ENCODE data around the gene ARFGAP3. TPM values are rescaled to one million over a fixed set of nuclear protein-coding genes. Genes with fewer than 3 reads are reported as not detected.

Gene ARFGAP3
- polyA plus RNA-seq, 1 experiment = 79.5 TPM

DNA sequence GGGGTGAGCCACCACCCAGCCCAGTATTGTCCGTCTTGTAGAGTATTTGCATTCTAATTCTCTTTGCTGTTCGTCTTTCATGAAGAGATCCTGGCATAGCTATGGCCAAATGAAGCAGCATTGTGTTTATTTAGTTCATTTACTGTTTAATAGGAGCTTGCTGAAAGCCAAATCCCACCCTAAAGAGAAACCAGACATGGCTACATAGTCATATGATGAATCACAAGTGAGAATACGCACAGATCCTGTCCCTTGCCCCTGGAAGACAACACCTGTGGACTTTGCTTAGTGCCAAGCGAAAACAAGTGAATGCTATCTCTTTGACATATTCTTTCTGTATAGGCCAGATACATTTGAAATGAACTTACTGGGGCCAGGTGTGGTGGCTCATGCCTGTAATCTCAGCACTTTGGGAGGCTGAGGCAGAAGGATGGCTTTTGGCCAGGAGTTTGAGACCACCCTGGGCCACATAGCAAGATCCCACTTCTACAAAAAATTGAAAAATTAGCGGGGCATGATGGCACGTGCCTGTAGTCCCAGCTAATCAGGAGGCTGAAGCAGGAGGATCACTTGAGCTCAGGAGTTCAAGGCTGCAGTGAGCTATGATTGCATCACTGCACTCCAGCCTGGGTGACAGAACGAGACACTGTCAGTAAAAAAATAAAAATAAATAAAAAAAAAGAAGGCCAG lies 5.1 kb upstream of the ARFGAP3 start:
- Histone ChIP-seq H3K36me3 (ENCODE audit: control insufficient read depth, insufficient read depth, low read length) (no peaks in the 10 kb centered on the region), H3K27me3 (ENCODE audit: control insufficient read depth, insufficient read depth, low read length) (no peaks in the 10 kb centered on the region), H3K4me3 (ENCODE audit: low read depth, low read length) (no peak overlapping the region)
- ChIA-PET POLR2A (no interaction called here), CTCF (interaction anchor here (0.9 kb wide), 1 partner anchor 42 kb away, joined by 3 read pairs; no protein-coding TSS in a partner anchor)
- TF ChIP-seq, protein P1, sequence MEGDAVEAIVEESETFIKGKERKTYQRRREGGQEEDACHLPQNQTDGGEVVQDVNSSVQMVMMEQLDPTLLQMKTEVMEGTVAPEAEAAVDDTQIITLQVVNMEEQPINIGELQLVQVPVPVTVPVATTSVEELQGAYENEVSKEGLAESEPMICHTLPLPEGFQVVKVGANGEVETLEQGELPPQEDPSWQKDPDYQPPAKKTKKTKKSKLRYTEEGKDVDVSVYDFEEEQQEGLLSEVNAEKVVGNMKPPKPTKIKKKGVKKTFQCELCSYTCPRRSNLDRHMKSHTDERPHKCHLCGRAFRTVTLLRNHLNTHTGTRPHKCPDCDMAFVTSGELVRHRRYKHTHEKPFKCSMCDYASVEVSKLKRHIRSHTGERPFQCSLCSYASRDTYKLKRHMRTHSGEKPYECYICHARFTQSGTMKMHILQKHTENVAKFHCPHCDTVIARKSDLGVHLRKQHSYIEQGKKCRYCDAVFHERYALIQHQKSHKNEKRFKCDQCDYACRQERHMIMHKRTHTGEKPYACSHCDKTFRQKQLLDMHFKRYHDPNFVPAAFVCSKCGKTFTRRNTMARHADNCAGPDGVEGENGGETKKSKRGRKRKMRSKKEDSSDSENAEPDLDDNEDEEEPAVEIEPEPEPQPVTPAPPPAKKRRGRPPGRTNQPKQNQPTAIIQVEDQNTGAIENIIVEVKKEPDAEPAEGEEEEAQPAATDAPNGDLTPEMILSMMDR (IDR thresholded peaks at IDR 0.05; ENCODE audit: insufficient read depth, low read depth, low read length) = no peak
- no peak for DNase-seq (ENCODE audit: low read depth)

DNA sequence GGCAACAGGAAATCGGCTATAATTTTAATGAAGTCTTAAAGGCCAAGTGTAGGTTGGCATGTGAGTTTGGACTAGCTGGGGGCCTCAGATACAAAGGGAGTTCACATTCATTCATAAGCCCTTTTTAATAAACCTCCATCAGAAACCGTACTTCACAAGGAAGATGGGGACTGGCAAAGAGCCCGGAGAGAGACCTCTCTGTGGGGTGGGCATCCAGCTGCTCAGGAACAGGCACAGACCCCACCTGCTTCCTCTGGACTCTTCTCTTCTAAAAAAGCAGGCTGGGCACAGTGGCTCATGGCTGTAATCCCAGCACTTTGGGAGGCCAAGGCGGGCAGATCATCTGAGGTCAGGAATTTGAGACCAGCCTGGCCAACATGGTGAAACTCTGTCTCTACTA lies 3.9 kb upstream of the ARFGAP3 start:
- CTCF ChIA-PET = no interaction called here
- H3K27me3 ChIP-seq (ENCODE audit: control insufficient read depth, insufficient read depth, low read length) = no peaks in the 10 kb centered on the region
- no peaks in the 10 kb centered on the region for H3K36me3 ChIP-seq (ENCODE audit: control insufficient read depth, insufficient read depth, low read length)
- TF ChIP-seq, protein P1 (IDR thresholded peaks at IDR 0.05; ENCODE audit: insufficient read depth, low read depth, low read length) = no peak
- POLR2A ChIA-PET = interaction anchor here (0.5 kb wide), 1 partner anchor 68 kb away, joined by 4 read pairs; no protein-coding TSS in a partner anchor
- no peak for DNase-seq (ENCODE audit: low read depth)
- H3K4me3 ChIP-seq (ENCODE audit: low read depth, low read length) = no peak overlapping the region

DNA sequence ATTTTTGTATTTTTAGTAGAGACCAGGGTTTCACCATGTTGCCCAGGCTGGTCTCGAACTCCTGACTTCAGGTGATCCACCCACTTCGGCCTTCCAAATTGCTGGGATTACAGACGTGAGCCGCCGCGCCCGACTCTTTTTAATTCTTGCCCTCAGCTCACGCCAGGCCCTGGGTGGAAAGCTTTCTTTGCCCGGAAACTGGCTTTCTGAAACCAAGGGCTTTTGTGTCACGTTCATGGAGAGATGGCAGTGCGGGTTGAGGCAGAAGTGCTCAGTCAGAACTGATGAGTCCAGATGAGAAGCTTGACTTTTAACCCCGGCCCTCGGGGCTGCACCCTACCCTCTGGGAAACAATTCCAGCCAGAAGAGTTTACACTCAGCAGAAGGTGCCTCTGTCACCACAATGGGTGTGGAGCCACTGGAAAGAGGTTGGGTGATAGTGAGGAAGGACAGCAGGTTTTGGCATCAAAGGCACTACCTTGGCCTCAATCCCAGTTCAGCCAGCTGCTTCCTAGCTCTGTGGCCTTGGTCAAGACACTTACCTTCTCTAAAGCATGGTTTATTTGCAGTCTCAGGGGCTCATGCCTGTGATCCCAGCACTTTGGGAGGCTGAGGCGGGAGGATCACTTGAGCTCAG lies 890 bp upstream of the ARFGAP3 start:
- H3K4me3 ChIP-seq (ENCODE audit: low read depth, low read length) = no peak overlapping the region; the same call in 1 of the 2 replicates
- POLR2A ChIA-PET = no interaction called here
- H3K27me3 ChIP-seq (ENCODE audit: control insufficient read depth, insufficient read depth, low read length) = no peaks in the 10 kb centered on the region
- TF ChIP-seq, protein P1 (IDR thresholded peaks at IDR 0.05; ENCODE audit: insufficient read depth, low read depth, low read length) = no peak
- DNase-seq (ENCODE audit: low read depth) = no peak
- CTCF ChIA-PET = interaction anchor here (0.6 to 2.1 kb wide), 2 partner anchors 10 to 243 kb away, joined by 3 to 12 read pairs; partner anchors contain the start of gene POLDIP3
- no peaks in the 10 kb centered on the region; the same call in 1 of the 2 replicates for H3K36me3 ChIP-seq (ENCODE audit: control insufficient read depth, insufficient read depth, low read length)

DNA sequence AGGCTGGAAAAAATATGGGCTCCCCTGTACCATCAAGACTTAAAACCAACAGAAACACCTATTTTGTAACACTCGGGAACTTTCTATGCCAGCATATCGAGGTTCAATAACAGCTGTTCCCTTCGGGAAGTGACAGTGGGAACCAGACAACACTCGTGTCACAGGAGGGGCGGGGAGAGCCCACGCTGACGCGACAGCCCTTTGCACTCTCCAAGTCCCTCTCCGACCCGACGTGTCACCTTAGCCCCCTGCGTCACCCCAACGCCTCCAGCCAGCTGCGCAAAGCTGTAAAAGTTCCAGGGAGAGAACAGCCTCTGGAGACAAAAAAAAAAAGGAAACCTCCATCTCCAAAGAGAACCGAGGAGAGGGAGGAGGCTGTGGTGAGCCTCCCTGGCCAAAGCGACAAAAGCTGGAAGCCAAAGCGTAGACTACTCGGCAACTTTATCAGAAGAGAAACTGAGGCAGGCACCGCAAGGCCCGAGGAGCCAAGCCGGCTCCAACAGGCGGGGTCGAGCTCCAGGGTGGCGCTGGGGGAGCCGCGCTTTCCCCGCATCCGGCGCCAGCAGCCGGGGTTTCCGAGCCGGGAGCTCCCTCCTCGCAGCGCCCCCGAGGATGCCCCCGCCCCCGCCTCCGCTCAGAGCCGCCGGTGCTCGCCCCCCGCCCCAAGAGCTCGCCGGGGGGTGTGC lies 751 bp downstream of the ARFGAP3 start:
- ChIA-PET CTCF (interaction anchor here (1.5 kb wide), 1 partner anchor 234 kb away, joined by 3 read pairs; no protein-coding TSS in a partner anchor), POLR2A (interaction anchor here (0.6 to 0.7 kb wide), 5 partner anchors 11 to 207 kb away, joined by 3 read pairs; partner anchors contain the start of gene CYB5R3)
- Histone ChIP-seq H3K27me3 (ENCODE audit: control insufficient read depth, insufficient read depth, low read length) (no peaks in the 10 kb centered on the region), H3K36me3 (ENCODE audit: control insufficient read depth, insufficient read depth, low read length) (no peaks in the 10 kb centered on the region; the same call in 1 of the 2 replicates), H3K4me3 (ENCODE audit: low read depth, low read length) (peak overlapping the region; percentile 94)
- TF ChIP-seq, protein P1 (IDR thresholded peaks at IDR 0.05; ENCODE audit: insufficient read depth, low read depth, low read length) = no peak
- no peak for DNase-seq (ENCODE audit: low read depth)

DNA sequence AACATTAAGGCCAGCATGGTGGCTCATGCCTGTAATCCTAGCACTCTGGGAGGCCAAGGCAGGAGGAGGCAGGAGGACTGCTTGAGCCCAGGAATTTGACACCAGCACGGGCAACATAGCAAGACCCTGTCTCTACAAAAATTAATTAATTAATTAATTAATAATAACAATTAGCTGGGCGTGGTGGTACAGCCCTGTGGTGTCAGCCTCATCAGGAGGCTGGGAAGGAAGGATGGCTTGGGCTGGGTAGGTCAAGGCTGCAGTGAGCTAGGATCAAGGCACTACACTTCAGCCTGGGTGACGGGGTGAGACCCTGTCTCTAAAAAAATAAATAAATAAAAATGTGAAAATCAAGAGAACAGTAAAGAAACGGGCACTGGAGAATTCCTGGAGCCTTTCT lies 1.4 kb downstream of the ARFGAP3 start:
- Histone ChIP-seq H3K27me3 (ENCODE audit: control insufficient read depth, insufficient read depth, low read length) (no peaks in the 10 kb centered on the region), H3K36me3 (ENCODE audit: control insufficient read depth, insufficient read depth, low read length) (no peaks in the 10 kb centered on the region; the same call in 1 of the 2 replicates), H3K4me3 (ENCODE audit: low read depth, low read length) (peak overlapping the region; percentile 94)
- TF ChIP-seq, protein P1 (IDR thresholded peaks at IDR 0.05; ENCODE audit: insufficient read depth, low read depth, low read length) = no peak
- no peak for DNase-seq (ENCODE audit: low read depth)
- CTCF ChIA-PET = no interaction called here
- POLR2A ChIA-PET = interaction anchor here (0.6 kb wide), 1 partner anchor 11 kb away, joined by 3 read pairs; no protein-coding TSS in a partner anchor

Data from BJ (cell line).